Heart right ventricle (tissue), 16 donors: Measurements from ENCODE around the gene MMP21. TPM values are rescaled to one million over a fixed set of nuclear protein-coding genes. Genes with fewer than 3 reads are reported as not detected.

ENCODE experiments used
- ATAC-seq, 8 donors: fragments of 200-7000 bp; cut with Tn5 transposase; one replicate each; pipeline ENCODE4 v1.9.1; 2020; ENCODE audit warnings: mild to moderate bottlenecking in 8 of 8, moderate library complexity in 8 of 8, moderate number of reproducible peaks in 1 of 8
- DNase-seq, 2 donors: peaks; one replicate each; pipeline ENCODE4 v3.0.0-alpha.2; 2020
- H3K27ac ChIP-seq, 10 donors: fragments of 200-600 bp; sonication (generic) in 2 of 10; one replicate each; pipeline versions ENCODE4 v1.5.0 to v1.8.0; 2020 to 2022; ENCODE audit warnings: mild to moderate bottlenecking in 3 of 10
- H3K27me3 ChIP-seq, 7 donors: fragments of 200-600 bp; one replicate each; pipeline ENCODE4 v1.8.0; 2021 to 2022; ENCODE audit warnings: mild to moderate bottlenecking in 2 of 7
- H3K36me3 ChIP-seq, 9 donors: fragments of 200-600 bp; sonication (generic) in 1 of 9; one replicate each; pipeline versions ENCODE4 v1.5.0 to v1.8.0; 2020 to 2022; ENCODE audit warnings: mild to moderate bottlenecking in 2 of 9
- H3K4me1 ChIP-seq, 9 donors: fragments of 200-600 bp; sonication (generic) in 1 of 9; one replicate each; pipeline versions ENCODE4 v1.5.0 to v1.8.0; 2020 to 2022; ENCODE audit warnings: mild to moderate bottlenecking in 4 of 9
- H3K4me3 ChIP-seq, 10 donors: fragments of 200-600 bp; sonication (generic) in 2 of 10; one replicate each; pipeline versions ENCODE4 v1.5.0 to v1.8.0; 2020 to 2022; ENCODE audit warnings: mild to moderate bottlenecking in 7 of 10, moderate library complexity in 2 of 10
- H3K9me3 ChIP-seq, 11 donors: fragments of 200-600 bp in 10 of 11; sonication (generic) in 2 of 11; one replicate each; pipeline versions ENCODE4 v1.5.0 to v1.8.0; 2013 to 2022; ENCODE audit warnings: mild to moderate bottlenecking in 2 of 11, control low read depth in 1 of 11, moderate library complexity in 1 of 11
- WGBS, 2 donors: extraction: QIAGEN DNeasy Blood & Tissue Kit; methylation state at CpG; one replicate each; pipeline ENCODE4 v1.1.7; 2013; ENCODE audit warnings: inconsistent platforms in 1 of 2; 5-methylcytosine and 5-hydroxymethylcytosine counted together
- intact Hi-C, 10 donors: fragments of 100-400 bp; cut with DNase I; formaldehyde crosslinking; loops; one replicate each; pipeline versions ENCODE4 v1.11.1 to v1.14.2; 2022
- polyA plus RNA-seq, 2 donors: library from polyadenylated mRNA; stranded (reverse); fragments of 200-250 nt; gene quantifications; one replicate each; pipeline ENCODE4 v1.2.3, GENCODE V29; 2013
- total RNA-seq, 10 donors: library from RNA; stranded (reverse); fragmentation: NEBNext Ultra II Directional in 3 of 10; extraction: Animal tissue kit (Norgen Biotek cat#: 25700) in 3 of 10; gene quantifications; one replicate each; pipeline versions ENCODE4 v1.2.1 to v1.2.4, GENCODE V29; 2021 to 2023
- TF ChIP-seq, protein P1 (sequence below), 9 donors: fragments of 200-600 bp; sonication (generic) in 2 of 9; IDR thresholded peaks; one replicate each; pipeline versions ENCODE4 v1.5.0 to v1.8.0; 2021 to 2022; ENCODE audit warnings: antibody characterized with exemption in 9 of 9, mild to moderate bottlenecking in 5 of 9, moderate library complexity in 1 of 9
- donor health status: Arrhythmogenic right ventricular cardiomyopathy.
- donor health status: ischemic (EF 13 %, LVEDD 7.1; RV severe dilation, severe dysfunction).
- donor health status: healthy with polysubstance abuse.
- donor health status: DM: no; HTN: yes; CAD: no.
- donor health status: DM: no; HTN: no; CAD: no.
- donor health status: ischemic (EF 25% LVEDD 6.9; RV normal size, moderate dysfunction).
- donor health status: ischemic (EF 25% LVEDD 5.7; RV mildly dilated, moderate dysfunction).
- donor health status: healthy.
- donor health status: DM: yes; HTN: yes; CAD: no.
- donor health status: Ischemic cardiomyopathy.
- donor health status: ischemic (EF 35%, LVEDD 5.7; RV mildly dilated, moderate dysfunction).
- donor health status: nonischemic (EF 11% LVEDD 7.7; RV severe dilation, severe dysfunction).
- donor health status: DM: yes; HTN: yes; CAD: no.
- donor health status: PGD.
- donor health status: ischemic (EF 29% LVEDD 5.4; RV normal size, mild dysfunction).
- donor health status: nonischemic (EF 23%, LVEDD 6.1; RV moderate dilation, normal function).

MMP21 gene
- total and polyA plus RNA-seq, 12 donors: 0.06 to 0.22 (median 0.15) TPM; not detected in 7

DNA sequence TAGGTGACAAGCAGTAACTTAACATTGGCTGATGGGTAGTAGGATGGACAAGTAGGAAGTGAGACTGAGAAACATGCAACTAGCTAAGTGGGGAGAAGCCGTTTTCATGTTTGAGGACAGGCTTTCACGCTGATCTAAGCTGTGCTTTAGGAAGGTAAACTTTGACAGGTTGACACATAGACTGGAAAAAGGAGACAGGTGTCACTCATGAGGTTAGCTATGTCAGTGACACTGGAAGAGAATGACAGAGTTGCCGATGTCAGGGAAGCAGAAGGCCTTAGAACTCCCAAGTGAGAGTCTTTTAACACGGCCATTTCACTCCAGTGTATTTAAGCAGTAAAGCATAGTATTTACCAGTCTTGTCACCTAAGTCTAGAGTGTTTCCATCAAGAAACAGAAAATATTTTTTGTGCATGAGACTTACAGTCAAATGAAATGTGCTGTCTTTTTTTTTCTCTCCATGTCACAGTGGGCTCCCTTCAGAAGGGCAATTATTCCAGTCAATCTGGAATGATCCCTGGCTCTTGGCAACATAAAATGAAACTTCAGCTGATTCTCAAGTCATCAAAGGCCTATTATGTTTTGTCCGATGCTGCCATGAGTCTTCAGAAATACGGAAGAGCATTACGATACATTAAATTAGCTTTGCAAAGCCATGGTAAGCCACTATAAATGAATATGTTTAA is 35.5 kb downstream of the MMP21 start:
- TF ChIP-seq, protein P1, sequence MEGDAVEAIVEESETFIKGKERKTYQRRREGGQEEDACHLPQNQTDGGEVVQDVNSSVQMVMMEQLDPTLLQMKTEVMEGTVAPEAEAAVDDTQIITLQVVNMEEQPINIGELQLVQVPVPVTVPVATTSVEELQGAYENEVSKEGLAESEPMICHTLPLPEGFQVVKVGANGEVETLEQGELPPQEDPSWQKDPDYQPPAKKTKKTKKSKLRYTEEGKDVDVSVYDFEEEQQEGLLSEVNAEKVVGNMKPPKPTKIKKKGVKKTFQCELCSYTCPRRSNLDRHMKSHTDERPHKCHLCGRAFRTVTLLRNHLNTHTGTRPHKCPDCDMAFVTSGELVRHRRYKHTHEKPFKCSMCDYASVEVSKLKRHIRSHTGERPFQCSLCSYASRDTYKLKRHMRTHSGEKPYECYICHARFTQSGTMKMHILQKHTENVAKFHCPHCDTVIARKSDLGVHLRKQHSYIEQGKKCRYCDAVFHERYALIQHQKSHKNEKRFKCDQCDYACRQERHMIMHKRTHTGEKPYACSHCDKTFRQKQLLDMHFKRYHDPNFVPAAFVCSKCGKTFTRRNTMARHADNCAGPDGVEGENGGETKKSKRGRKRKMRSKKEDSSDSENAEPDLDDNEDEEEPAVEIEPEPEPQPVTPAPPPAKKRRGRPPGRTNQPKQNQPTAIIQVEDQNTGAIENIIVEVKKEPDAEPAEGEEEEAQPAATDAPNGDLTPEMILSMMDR (IDR thresholded peaks at IDR 0.05): no peak
- H3K4me3 ChIP-seq: no peak overlapping the region
- no peaks in the 10 kb centered on the region for H3K27me3 ChIP-seq
- no peaks in the 10 kb centered on the region for H3K9me3 ChIP-seq
- WGBS, 2 donors: 91% methylated on average over 7 of the region's 7 CpGs
- H3K36me3 ChIP-seq: peaks cover 0 to 100% (median 86%) of the 10 kb centered on the region in 9 donors
- DNase-seq (no peak), ATAC-seq (no peak)
- no peaks in the 10 kb centered on the region for H3K4me1 ChIP-seq
- H3K27ac ChIP-seq: no peak overlapping the region
- intact Hi-C loops: loop anchor here in 1 of 10 donors (10.0 kb wide), 1 partner anchor 105 kb away; no protein-coding TSS in a partner anchor

DNA sequence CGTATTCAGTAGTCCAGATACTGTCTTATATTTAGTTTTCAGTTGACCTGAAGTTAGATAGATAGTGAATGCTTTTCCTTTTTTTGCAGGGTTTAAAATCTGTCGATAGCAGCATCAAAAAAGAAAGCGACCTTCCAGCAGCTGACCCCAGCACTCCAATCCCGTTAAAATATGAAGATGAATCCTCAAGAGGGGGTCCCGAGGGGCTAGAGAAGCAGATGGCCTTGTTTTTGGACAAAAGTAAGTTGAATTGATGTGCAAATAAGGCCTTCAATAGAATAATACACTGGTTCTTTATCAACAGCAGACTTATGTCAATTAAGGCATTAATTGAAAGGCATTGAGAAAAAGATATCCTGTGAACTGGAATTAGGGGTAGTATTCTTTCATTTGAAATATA is 37.4 kb downstream of the MMP21 start:
- Histone ChIP-seq H3K27me3 (no peaks in the 10 kb centered on the region), H3K4me1 (no peaks in the 10 kb centered on the region), H3K27ac (no peak overlapping the region), H3K4me3 (no peak overlapping the region), H3K9me3 (no peaks in the 10 kb centered on the region), H3K36me3 (peaks cover 0 to 100% (median 74%) of the 10 kb centered on the region in 9 donors)
- WGBS, 2 donors: 86 to 90% methylated on average over 5 of the region's 5 CpGs
- intact Hi-C loops: no loop called here
- ATAC-seq: no peak
- DNase-seq: no peak
- TF ChIP-seq, protein P1 (IDR thresholded peaks at IDR 0.05): no peak

DNA sequence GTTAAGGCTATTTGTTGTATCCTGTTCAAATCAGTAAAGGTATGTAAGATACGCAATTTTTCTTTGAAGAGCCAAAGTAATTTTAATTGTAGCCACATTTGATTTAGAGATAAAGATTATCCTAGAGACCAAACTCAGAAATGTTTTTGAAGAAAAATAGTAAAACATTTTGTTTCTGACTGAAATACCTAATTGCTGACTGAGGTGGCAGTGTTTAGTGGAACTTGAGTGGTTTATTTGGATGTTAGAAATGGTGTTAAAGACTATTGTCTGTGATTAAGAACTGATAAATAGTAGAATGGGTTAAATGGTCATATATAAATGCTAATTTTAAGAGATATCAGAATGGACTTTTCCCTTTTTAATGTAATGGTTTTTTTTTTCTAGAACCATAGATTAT is 40.8 kb downstream of the MMP21 start:
- ATAC-seq (no peak), DNase-seq (no peak)
- no peak overlapping the region for H3K4me3 ChIP-seq
- H3K4me1 ChIP-seq: peaks cover 0 to 7% (median 0%) of the 10 kb centered on the region in 9 donors
- no peaks in the 10 kb centered on the region for H3K27me3 ChIP-seq
- 84 to 95% methylated on average over 1 of the region's 1 CpG for WGBS, 2 donors
- no peak overlapping the region for H3K27ac ChIP-seq
- H3K9me3 ChIP-seq: no peaks in the 10 kb centered on the region
- TF ChIP-seq, protein P1 (IDR thresholded peaks at IDR 0.05): peak in 1 of 9 donors; percentile 6
- intact Hi-C loops: no loop called here
- H3K36me3 ChIP-seq: peaks cover 0 to 100% (median 73%) of the 10 kb centered on the region in 9 donors

DNA sequence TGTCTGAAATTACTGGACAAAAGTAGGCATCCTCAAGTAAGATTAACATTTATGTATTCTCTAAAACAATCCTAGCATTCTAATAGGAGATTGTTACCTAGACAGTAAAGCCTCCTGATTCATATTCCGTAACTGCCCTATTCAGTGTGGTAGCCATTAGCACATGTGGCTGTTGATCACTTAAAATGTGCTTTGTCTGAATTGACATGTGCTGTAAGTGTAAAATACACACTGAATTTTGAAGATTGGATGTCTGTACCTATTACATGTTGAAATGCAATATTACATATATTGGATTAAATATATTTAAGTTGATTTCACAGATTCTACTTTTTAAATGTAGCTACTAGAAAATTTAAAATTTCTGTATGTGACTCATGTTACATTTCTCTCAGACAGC is 41.5 kb downstream of the MMP21 start:
- intact Hi-C loops: no loop called here
- TF ChIP-seq, protein P1 (IDR thresholded peaks at IDR 0.05): no peak
- H3K27me3 ChIP-seq: no peaks in the 10 kb centered on the region
- peaks cover 0 to 100% (median 73%) of the 10 kb centered on the region in 9 donors for H3K36me3 ChIP-seq
- peaks cover 0 to 10% (median 0%) of the 10 kb centered on the region in 9 donors for H3K4me1 ChIP-seq
- ATAC-seq: no peak
- WGBS, 2 donors: 97% methylated on average over 1 of the region's 1 CpG
- H3K27ac ChIP-seq: no peak overlapping the region
- no peaks in the 10 kb centered on the region for H3K9me3 ChIP-seq
- H3K4me3 ChIP-seq: no peak overlapping the region
- DNase-seq: no peak
